Activated CD8-positive, alpha-beta memory T cell treated with anti-CD3 and anti-CD28 coated beads, Interleukin-2, amount 10 ng/mL, durations not matched to agents 7 days and 5 days (primary cell): ENCODE data around the gene MYOCD. TPM values are rescaled to one million over a fixed set of nuclear protein-coding genes. Genes with fewer than 3 reads are reported as not detected.

Experiments
- ATAC-seq: fragments of 150-1000 bp; cut with Tn5 transposase; one replicate; pipeline ENCODE4 v1.10.0; 2021; ENCODE audit warnings: moderate library complexity
- CTCF ChIA-PET: fragments of 350-600 bp; sonication (Branson Sonifier 250); formaldehyde crosslinking; loops from one replicate; lab custom pipeline; 2021; ENCODE audit warnings: antibody characterized with exemption; lab: Charles Lee
- DNase-seq: peaks from one replicate; pipeline ENCODE4 v3.0.0-alpha.2; 2020
- H3K27ac Mint-ChIP-seq: one replicate; pipeline ENCODE4 v1.8.0; 2021; ENCODE audit warnings: mild to moderate bottlenecking, mixed read lengths
- H3K27me3 Mint-ChIP-seq: one replicate; pipeline ENCODE4 v1.8.0; 2021; ENCODE audit warnings: mixed read lengths
- H3K36me3 Mint-ChIP-seq: one replicate; pipeline ENCODE4 v1.8.0; 2021; ENCODE audit warnings: mild to moderate bottlenecking, mixed read lengths
- H3K4me1 Mint-ChIP-seq: one replicate; pipeline ENCODE4 v1.8.0; 2021; ENCODE audit warnings: mixed read lengths
- H3K4me3 Mint-ChIP-seq: one replicate; pipeline ENCODE4 v1.8.0; 2021; ENCODE audit warnings: mild to moderate bottlenecking, moderate library complexity, mixed read lengths
- H3K9me3 Mint-ChIP-seq: one replicate; pipeline ENCODE4 v1.8.0; 2022; ENCODE audit warnings: low read depth, mixed read lengths
- total RNA-seq, 2 experiments: library from RNA; stranded (reverse); gene quantifications; one replicate each; pipeline ENCODE4 v1.2.3, GENCODE V29; 2021

Gene MYOCD
- total RNA-seq = not detected

- H3K27ac Mint-ChIP-seq = no peak within 1 kb of the TSS
- no peak within 1 kb of the TSS for H3K4me3 Mint-ChIP-seq
- no peak for ATAC-seq
- H3K36me3 Mint-ChIP-seq = no peaks in the 10 kb centered on the region
- H3K27me3 Mint-ChIP-seq = peaks cover 36% of the 10 kb centered on the region
- H3K9me3 Mint-ChIP-seq = peaks cover 3% of the 10 kb centered on the region
- H3K4me1 Mint-ChIP-seq = no peaks in the 10 kb centered on the region
- CTCF ChIA-PET = no interaction called here
- no peak for DNase-seq
Observed at GRCh38 chr17:12665263-12666210, at the start of gene MYOCD. Gene MYOCD, plus strand, starts transcription at chr17:12665890. Its CDS starts 299 bp downstream, at chr17:12666189.

GRCh38 chr17:12616161-12616560 lies 49.5 kb upstream of the MYOCD start:
- Mint-ChIP-seq H3K4me3 (no peak overlapping the region), H3K27me3 (no peaks in the 10 kb centered on the region), H3K36me3 (no peaks in the 10 kb centered on the region), H3K9me3 (peaks cover 10% of the 10 kb centered on the region), H3K27ac (no peak overlapping the region), H3K4me1 (no peaks in the 10 kb centered on the region)
- CTCF ChIA-PET = no interaction called here
- DNase-seq (no peak), ATAC-seq (no peak)

- CTCF ChIA-PET = no interaction called here
- H3K36me3 Mint-ChIP-seq = no peaks in the 10 kb centered on the region
- ATAC-seq (no peak), DNase-seq (no peak)
- H3K27ac Mint-ChIP-seq = no peak overlapping the region
- no peaks in the 10 kb centered on the region for H3K27me3 Mint-ChIP-seq
- no peaks in the 10 kb centered on the region for H3K4me1 Mint-ChIP-seq
- H3K9me3 Mint-ChIP-seq = peaks cover 4% of the 10 kb centered on the region
- H3K4me3 Mint-ChIP-seq = no peak overlapping the region
Observed at GRCh38 chr17:12618557-12618956, 47.1 kb upstream of the MYOCD start.

DNA sequence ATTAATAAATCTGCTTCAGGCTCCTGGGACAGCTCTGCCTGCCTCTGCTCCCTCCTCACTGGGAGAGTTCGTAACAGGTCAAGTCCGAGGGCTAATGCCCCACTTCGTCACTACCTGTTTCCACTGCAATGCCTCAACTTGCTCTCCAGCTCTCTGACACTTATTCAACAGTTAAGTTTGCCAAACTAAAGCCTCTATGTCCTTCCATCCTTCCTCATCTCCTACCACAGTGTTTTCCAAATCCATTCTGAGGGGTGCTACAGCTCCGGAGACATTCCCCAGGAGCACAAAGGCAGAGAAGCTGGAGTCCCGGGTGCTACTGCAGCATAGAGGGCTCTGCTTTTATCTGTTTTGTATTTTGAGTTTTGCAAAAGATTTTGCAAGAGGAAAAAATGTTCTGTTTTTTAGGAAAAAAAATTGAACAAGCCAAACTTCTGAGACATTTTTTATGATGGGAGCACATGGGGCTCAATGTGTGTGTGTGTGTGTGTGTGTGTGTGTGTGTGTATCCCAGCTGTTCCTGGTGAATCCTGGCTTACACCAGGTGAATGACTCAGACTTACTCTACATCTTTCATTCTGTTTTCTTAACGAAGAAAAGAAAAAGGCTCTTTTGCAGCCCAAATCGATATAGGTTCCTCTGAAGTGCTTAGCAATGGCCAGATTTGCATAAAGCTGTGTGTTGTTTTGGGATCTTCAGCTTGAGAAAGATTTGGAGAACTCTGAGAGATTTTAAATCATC lies 46.1 kb upstream of the MYOCD start:
- no peaks in the 10 kb centered on the region for H3K36me3 Mint-ChIP-seq
- no peak for ATAC-seq
- no peak overlapping the region for H3K27ac Mint-ChIP-seq
- H3K27me3 Mint-ChIP-seq = no peaks in the 10 kb centered on the region
- no peaks in the 10 kb centered on the region for H3K9me3 Mint-ChIP-seq
- no peak for DNase-seq
- H3K4me3 Mint-ChIP-seq = no peak overlapping the region
- CTCF ChIA-PET = no interaction called here
- no peaks in the 10 kb centered on the region for H3K4me1 Mint-ChIP-seq

GRCh38 chr17:12620200-12620720 lies 45.4 kb upstream of the MYOCD start:
- H3K4me3 Mint-ChIP-seq = no peak overlapping the region
- no peak overlapping the region for H3K27ac Mint-ChIP-seq
- CTCF ChIA-PET = no interaction called here
- ATAC-seq (no peak), DNase-seq (no peak)
- no peaks in the 10 kb centered on the region for H3K36me3 Mint-ChIP-seq
- H3K4me1 Mint-ChIP-seq = no peaks in the 10 kb centered on the region
- no peaks in the 10 kb centered on the region for H3K9me3 Mint-ChIP-seq
- H3K27me3 Mint-ChIP-seq = no peaks in the 10 kb centered on the region

- no peaks in the 10 kb centered on the region for H3K27me3 Mint-ChIP-seq
- no peaks in the 10 kb centered on the region for H3K9me3 Mint-ChIP-seq
- CTCF ChIA-PET = no interaction called here
- no peaks in the 10 kb centered on the region for H3K36me3 Mint-ChIP-seq
- no peak overlapping the region for H3K4me3 Mint-ChIP-seq
- no peak overlapping the region for H3K27ac Mint-ChIP-seq
- DNase-seq (no peak), ATAC-seq (no peak)
- H3K4me1 Mint-ChIP-seq = no peaks in the 10 kb centered on the region
Observed at GRCh38 chr17:12622726-12623125, 43.0 kb upstream of the MYOCD start.

GRCh38 chr17:12623220-12623848 lies 42.4 kb upstream of the MYOCD start:
- Mint-ChIP-seq H3K36me3 (no peaks in the 10 kb centered on the region), H3K27ac (no peak overlapping the region), H3K4me1 (no peaks in the 10 kb centered on the region), H3K9me3 (no peaks in the 10 kb centered on the region), H3K27me3 (no peaks in the 10 kb centered on the region), H3K4me3 (no peak overlapping the region)
- DNase-seq = no peak
- ATAC-seq = no peak
- CTCF ChIA-PET = no interaction called here

DNA sequence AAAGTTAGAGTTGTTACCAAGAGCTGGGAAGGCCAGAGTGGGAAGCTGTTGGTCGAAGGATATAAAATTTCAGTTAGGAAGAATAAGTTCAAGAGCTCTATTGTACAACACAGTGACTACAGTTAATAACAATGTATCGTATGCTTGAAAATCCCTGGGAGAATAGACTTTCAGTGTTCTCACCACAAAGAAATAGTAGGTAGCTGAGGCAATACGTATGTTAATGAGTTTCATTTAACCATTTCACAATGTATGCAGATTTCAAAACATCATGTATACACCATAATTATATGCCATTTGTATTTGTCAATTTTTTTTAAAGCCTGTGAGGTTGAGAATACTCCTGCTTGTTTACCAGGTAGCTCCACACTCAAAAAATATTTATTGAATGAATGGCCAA lies 41.5 kb upstream of the MYOCD start:
- H3K36me3 Mint-ChIP-seq = no peaks in the 10 kb centered on the region
- no peaks in the 10 kb centered on the region for H3K27me3 Mint-ChIP-seq
- ATAC-seq (no peak), DNase-seq (no peak)
- H3K9me3 Mint-ChIP-seq = no peaks in the 10 kb centered on the region
- no peak overlapping the region for H3K4me3 Mint-ChIP-seq
- no peaks in the 10 kb centered on the region for H3K4me1 Mint-ChIP-seq
- no peak overlapping the region for H3K27ac Mint-ChIP-seq
- CTCF ChIA-PET = no interaction called here

- no peaks in the 10 kb centered on the region for H3K4me1 Mint-ChIP-seq
- no peak overlapping the region for H3K4me3 Mint-ChIP-seq
- H3K36me3 Mint-ChIP-seq = no peaks in the 10 kb centered on the region
- DNase-seq (no peak), ATAC-seq (no peak)
- H3K27me3 Mint-ChIP-seq = no peaks in the 10 kb centered on the region
- no peaks in the 10 kb centered on the region for H3K9me3 Mint-ChIP-seq
- CTCF ChIA-PET = no interaction called here
- H3K27ac Mint-ChIP-seq = no peak overlapping the region
Observed at GRCh38 chr17:12625092-12625491, 40.6 kb upstream of the MYOCD start.

DNA sequence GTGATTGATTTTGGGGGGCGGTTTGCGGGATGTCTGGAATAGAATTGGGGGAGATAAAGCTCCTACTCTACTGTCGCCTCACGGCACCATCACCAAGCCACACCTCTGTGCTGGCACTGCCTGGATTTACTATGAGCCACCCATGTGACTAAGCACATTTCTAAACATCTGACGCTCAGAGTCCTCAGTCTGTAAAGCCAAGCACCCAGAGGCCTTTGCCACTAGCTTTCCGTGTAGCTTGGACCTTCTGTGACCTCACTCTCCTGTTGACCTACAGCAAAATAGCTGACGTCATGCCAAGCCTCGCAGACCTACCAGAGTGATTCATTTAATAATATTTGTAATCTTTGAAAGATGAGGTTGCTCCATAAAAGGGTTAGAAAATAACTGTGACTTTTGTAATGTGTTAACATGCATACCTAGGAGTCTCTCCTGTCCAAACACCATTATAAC lies 38.5 kb upstream of the MYOCD start:
- Mint-ChIP-seq H3K36me3 (no peaks in the 10 kb centered on the region), H3K27ac (no peak overlapping the region), H3K4me3 (no peak overlapping the region), H3K4me1 (no peaks in the 10 kb centered on the region), H3K9me3 (no peaks in the 10 kb centered on the region), H3K27me3 (no peaks in the 10 kb centered on the region)
- ATAC-seq (no peak), DNase-seq (no peak)
- CTCF ChIA-PET = no interaction called here

DNA sequence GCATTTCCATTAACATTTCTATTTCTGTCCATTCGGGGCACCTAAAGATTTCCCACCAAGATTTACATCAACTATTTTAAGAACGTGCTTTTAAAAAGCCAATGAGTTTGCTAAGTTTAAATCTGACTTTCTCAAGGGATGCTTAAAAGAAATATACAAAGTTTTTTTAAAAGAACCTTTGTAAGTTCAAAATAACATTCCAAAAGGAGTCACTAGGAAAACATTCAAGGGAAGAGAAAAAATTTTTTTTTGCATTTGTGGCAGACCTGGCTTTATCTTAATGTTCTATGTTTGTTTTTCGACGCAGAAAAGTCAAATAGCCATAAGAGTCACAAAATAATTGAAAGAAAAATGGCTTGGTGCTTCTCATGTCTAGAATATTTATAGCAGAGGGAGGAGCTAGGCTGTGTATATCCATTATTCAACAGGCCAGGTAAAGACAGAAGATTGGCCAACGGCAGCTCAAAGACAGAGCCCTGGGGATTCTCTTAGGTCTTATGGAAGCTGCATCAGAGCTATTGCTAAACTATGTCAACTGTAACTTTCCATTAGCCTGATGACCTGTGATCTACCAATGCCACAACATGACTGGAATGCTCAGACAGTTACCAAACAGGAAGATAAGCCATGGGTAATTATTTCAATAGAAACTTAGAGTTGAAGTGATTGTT lies 37.8 kb upstream of the MYOCD start:
- no peaks in the 10 kb centered on the region for H3K27me3 Mint-ChIP-seq
- CTCF ChIA-PET = no interaction called here
- no peak overlapping the region for H3K27ac Mint-ChIP-seq
- DNase-seq (no peak), ATAC-seq (no peak)
- no peaks in the 10 kb centered on the region for H3K9me3 Mint-ChIP-seq
- H3K4me3 Mint-ChIP-seq = no peak overlapping the region
- H3K4me1 Mint-ChIP-seq = no peaks in the 10 kb centered on the region
- H3K36me3 Mint-ChIP-seq = no peaks in the 10 kb centered on the region

GRCh38 chr17:12631076-12631475 lies 34.6 kb upstream of the MYOCD start:
- DNase-seq = no peak
- no peak for ATAC-seq
- Mint-ChIP-seq H3K36me3 (no peaks in the 10 kb centered on the region), H3K27me3 (no peaks in the 10 kb centered on the region), H3K4me1 (no peaks in the 10 kb centered on the region), H3K9me3 (no peaks in the 10 kb centered on the region), H3K4me3 (no peak overlapping the region), H3K27ac (no peak overlapping the region)
- CTCF ChIA-PET = no interaction called here

DNA sequence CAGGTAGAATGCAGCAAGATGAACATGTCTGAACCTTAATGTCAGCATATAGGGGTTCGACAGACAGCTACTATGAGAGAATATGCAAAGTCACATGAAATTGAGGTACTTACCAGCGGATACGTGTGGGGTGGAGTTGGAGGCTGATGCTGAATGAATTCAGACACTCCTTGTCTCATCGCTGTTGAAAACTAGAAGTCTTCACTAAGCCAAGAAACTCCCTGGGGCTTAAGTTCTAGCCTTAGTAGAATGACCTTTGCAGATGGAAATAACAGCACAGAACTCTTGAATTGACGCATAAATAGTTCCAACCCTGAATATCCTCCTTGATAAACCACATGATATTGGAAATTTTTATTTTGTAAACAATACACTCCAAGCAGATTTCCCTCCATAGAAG lies 32.9 kb upstream of the MYOCD start:
- no peak overlapping the region for H3K4me3 Mint-ChIP-seq
- H3K9me3 Mint-ChIP-seq = no peaks in the 10 kb centered on the region
- no peaks in the 10 kb centered on the region for H3K36me3 Mint-ChIP-seq
- no peak overlapping the region for H3K27ac Mint-ChIP-seq
- H3K4me1 Mint-ChIP-seq = no peaks in the 10 kb centered on the region
- ATAC-seq = no peak
- DNase-seq = no peak
- H3K27me3 Mint-ChIP-seq = no peaks in the 10 kb centered on the region
- CTCF ChIA-PET = no interaction called here
